Measurements from ENCODE around the gene KRTAP4-9. TPM values are rescaled to one million over a fixed set of nuclear protein-coding genes. Genes with fewer than 3 reads are reported as not detected.
"Not testable (repeated sequence)": the region's sequence is repeated elsewhere in the genome, so short reads cannot be mapped to it uniquely, and the experiment has no call there.

The KRTAP4-9 gene
- total RNA-seq, 1 experiment from 2014 or later = not detected

DNA sequence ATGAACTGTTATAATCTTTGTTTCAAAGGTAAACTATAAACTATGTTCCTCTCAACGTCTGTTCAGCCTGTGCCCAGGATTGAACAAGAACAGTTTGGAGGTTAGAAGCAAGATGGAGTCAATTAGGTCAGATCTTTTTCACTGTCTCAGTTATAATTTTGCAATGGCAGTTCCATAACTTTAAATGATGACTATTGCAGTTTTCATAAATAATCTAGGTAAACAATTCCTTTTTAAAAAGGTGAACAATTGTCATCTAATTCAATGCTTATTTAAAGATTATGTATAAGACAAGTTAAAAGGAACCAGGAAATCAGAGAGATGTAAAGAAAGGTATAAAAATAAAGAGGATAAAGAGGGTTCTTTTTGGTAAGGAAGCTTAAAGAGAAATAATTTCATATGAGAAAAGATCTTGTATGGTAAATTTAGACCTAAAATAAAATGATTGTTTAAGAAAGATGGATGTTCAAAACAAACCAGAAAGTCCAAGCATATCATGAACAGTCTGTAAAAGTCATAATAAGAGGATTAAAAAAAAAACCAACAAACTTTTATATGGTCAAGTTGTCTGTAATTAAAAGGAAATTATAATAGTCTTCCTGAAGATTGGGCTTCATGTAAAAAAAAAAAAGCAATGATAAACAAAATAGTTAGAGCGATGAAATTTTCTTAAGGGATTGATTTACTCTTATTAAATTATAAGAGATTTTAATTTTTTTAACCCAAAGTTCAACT, 6.1 kb downstream of the KRTAP4-9 start:
- intact Hi-C loops (cut with micrococcal nuclease; ENCODE audit: unreplicated experiment) = no loop called here
- Mint-ChIP-seq H3K4me1 (ENCODE audit: low read depth, unreplicated experiment) (peaks cover 16% of the 10 kb centered on the region), H3K36me3 (ENCODE audit: insufficient read depth, unreplicated experiment) (no peaks in the 10 kb centered on the region), H3K4me3 (ENCODE audit: low read depth, unreplicated experiment) (no peak overlapping the region), H3K27ac (ENCODE audit: unreplicated experiment) (no peak overlapping the region), H3K9me3 (ENCODE audit: low read depth, unreplicated experiment) (peaks cover 12% of the 10 kb centered on the region), H3K27me3 (ENCODE audit: unreplicated experiment) (no peaks in the 10 kb centered on the region)
- DNase-seq = no peak
- no TSS peak for BruUV-seq (replicated peaks)
- CTCF ChIA-PET = interaction anchor here (0.7 kb wide), 2 partner anchors 19 to 20 kb away, joined by 3 read pairs; no protein-coding TSS in a partner anchor
- TF ChIP-seq, protein P1, sequence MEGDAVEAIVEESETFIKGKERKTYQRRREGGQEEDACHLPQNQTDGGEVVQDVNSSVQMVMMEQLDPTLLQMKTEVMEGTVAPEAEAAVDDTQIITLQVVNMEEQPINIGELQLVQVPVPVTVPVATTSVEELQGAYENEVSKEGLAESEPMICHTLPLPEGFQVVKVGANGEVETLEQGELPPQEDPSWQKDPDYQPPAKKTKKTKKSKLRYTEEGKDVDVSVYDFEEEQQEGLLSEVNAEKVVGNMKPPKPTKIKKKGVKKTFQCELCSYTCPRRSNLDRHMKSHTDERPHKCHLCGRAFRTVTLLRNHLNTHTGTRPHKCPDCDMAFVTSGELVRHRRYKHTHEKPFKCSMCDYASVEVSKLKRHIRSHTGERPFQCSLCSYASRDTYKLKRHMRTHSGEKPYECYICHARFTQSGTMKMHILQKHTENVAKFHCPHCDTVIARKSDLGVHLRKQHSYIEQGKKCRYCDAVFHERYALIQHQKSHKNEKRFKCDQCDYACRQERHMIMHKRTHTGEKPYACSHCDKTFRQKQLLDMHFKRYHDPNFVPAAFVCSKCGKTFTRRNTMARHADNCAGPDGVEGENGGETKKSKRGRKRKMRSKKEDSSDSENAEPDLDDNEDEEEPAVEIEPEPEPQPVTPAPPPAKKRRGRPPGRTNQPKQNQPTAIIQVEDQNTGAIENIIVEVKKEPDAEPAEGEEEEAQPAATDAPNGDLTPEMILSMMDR (IDR thresholded peaks at IDR 0.05; ENCODE audit: unreplicated experiment) = no peak

DNA sequence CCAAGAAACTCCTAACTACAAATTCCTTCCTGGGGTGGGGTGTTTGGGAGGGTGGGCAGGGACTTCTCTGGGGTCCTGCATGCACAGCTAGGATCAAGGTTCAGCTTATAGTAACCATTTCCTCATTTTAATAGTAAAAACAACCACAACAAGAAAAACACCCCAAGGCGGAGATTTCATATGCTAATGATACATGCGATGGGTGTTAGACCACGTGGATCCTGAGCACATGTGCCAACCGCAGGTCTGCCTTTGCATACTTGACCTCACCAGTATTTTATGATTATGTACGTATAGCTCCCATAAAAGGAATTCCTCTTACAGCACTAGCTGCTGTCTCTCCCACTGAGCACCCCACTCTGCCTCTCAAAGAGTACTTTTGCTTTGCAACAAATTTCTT, 11.1 kb downstream of the KRTAP4-9 start:
- Mint-ChIP-seq H3K9me3 (ENCODE audit: low read depth, unreplicated experiment) (peaks cover 1% of the 10 kb centered on the region), H3K4me3 (ENCODE audit: low read depth, unreplicated experiment) (no peak overlapping the region), H3K4me1 (ENCODE audit: low read depth, unreplicated experiment) (peaks cover 22% of the 10 kb centered on the region), H3K27ac (ENCODE audit: unreplicated experiment) (no peak overlapping the region), H3K36me3 (ENCODE audit: insufficient read depth, unreplicated experiment) (no peaks in the 10 kb centered on the region), H3K27me3 (ENCODE audit: unreplicated experiment) (no peaks in the 10 kb centered on the region)
- intact Hi-C loops (cut with micrococcal nuclease; ENCODE audit: unreplicated experiment) = no loop called here
- TF ChIP-seq, protein P1 (IDR thresholded peaks at IDR 0.05; ENCODE audit: unreplicated experiment) = no peak
- CTCF ChIA-PET = interaction anchor here (0.6 kb wide), 1 partner anchor 316 kb away, joined by 10 read pairs; no protein-coding TSS in a partner anchor
- no TSS peak for BruUV-seq (replicated peaks)
- no peak for DNase-seq

DNA sequence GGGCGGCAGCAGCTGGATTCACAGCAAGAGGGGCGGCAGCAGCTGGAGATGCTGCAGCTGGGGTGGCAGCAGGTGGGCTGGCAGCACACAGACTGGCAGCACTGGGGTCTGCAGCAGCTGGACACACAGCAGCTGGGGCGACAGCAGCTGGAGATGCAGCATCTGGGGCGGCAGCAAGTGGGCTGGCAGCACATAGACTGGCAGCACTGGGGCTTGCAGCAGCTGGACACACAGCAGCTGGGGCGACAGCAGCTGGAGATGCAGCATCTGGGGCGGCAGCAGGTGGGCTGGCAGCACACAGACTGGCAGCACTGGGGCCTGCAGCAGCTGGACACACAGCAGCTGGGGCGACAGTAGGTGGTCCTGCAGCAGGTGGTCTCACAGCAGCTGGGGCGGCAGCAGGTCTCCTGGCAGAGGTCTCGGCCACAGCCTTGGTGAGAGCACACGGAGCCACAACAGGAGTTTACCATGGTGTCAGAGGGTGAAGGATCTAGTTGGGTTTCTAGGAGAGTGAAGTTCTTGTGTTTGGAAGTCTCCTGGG, 12.7 kb downstream of the KRTAP4-9 start, which contains the start of gene KRTAP4-11:
TSS of gene KRTAP4-11 (minus strand) at position 528 of the 541 bp plus-strand sequence. CDS start at position 470, 58 bp downstream.
- H3K4me3 Mint-ChIP-seq (ENCODE audit: low read depth, unreplicated experiment); H3K36me3 Mint-ChIP-seq (ENCODE audit: insufficient read depth, unreplicated experiment); H3K27ac Mint-ChIP-seq (ENCODE audit: unreplicated experiment); intact Hi-C loops (cut with micrococcal nuclease; ENCODE audit: unreplicated experiment); CTCF ChIA-PET; H3K27me3 Mint-ChIP-seq (ENCODE audit: unreplicated experiment); H3K9me3 Mint-ChIP-seq (ENCODE audit: low read depth, unreplicated experiment); DNase-seq; BruUV-seq (replicated peaks): not testable (repeated sequence)
- peaks cover 25% of the 10 kb centered on the region for H3K4me1 Mint-ChIP-seq (ENCODE audit: low read depth, unreplicated experiment)

DNA sequence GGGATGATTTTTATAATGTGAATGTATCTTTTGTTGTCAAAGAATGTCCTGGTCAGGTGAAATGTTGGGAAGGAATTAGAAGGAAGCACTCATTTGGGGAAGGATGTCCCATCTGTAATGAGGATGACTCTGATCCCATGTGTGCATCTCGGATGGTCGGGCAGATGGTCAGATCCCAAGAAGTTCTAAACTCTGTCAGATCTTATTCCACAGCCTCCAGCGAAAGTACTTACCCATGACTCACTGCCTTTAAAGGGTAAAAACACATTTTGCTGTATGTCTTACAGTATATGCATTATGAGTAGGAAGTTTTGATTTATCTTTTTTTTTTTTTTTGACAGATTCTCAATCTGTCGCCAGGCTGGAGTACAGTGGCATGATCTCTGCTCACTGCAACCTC, 13.5 kb downstream of the KRTAP4-9 start:
- H3K36me3 Mint-ChIP-seq (ENCODE audit: insufficient read depth, unreplicated experiment) = no peaks in the 10 kb centered on the region
- no peak for DNase-seq
- no TSS peak for BruUV-seq (replicated peaks)
- no peak overlapping the region for H3K4me3 Mint-ChIP-seq (ENCODE audit: low read depth, unreplicated experiment)
- intact Hi-C loops (cut with micrococcal nuclease; ENCODE audit: unreplicated experiment) = no loop called here
- TF ChIP-seq, protein P1 (IDR thresholded peaks at IDR 0.05; ENCODE audit: unreplicated experiment) = no peak
- H3K27me3 Mint-ChIP-seq (ENCODE audit: unreplicated experiment) = no peaks in the 10 kb centered on the region
- H3K27ac Mint-ChIP-seq (ENCODE audit: unreplicated experiment) = no peak overlapping the region
- peaks cover 3% of the 10 kb centered on the region for H3K9me3 Mint-ChIP-seq (ENCODE audit: low read depth, unreplicated experiment)
- CTCF ChIA-PET = no interaction called here
- peaks cover 32% of the 10 kb centered on the region for H3K4me1 Mint-ChIP-seq (ENCODE audit: low read depth, unreplicated experiment)

DNA sequence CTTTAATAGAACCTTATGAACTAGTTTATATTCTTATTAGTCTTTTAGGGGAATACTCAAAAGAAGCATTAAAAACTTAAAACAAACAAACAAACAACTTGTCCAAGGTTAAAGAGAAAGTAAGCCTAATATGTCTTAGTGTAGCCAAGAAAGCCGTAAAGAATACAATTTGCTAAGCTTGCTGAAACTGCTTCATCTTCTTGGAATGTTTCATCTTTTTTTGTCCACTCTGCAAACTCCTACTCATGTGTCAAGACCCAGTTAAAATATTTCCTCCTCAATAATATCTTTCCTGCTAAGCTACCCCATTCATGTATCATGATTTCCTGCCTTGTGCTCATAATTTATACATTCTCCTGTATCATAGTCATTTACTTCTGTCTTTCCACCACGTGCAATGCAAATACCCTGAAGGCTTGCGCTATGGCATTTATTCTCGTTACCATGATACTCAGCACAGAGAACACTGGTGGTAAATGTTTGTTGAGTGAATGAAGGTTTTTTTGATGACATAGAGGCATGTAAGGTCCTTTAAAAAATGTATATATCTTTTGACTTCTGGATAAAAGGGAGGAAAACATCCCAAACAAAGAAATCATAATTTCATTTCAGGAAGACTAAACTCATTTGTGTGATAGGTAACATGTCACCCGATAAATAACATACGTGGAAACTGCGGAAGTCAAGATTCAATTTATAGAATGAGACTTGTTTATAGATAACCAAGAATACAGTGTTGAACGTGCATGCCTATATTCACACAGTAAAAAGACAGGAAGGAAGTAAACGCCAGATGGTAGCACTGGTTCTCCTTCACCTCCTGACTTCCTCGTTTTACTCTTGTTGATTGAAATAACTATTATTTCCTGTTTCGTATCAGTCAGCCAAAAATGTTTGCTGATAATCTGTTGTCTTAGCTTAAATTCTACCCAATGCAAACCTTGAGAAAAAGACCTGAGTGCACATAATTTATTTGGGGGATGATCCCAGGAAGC, 14.8 kb downstream of the KRTAP4-9 start:
- intact Hi-C loops (cut with micrococcal nuclease; ENCODE audit: unreplicated experiment); CTCF ChIA-PET; H3K36me3 Mint-ChIP-seq (ENCODE audit: insufficient read depth, unreplicated experiment); H3K4me3 Mint-ChIP-seq (ENCODE audit: low read depth, unreplicated experiment); H3K27ac Mint-ChIP-seq (ENCODE audit: unreplicated experiment); H3K27me3 Mint-ChIP-seq (ENCODE audit: unreplicated experiment); H3K9me3 Mint-ChIP-seq (ENCODE audit: low read depth, unreplicated experiment); BruUV-seq (replicated peaks); DNase-seq: not testable (repeated sequence)
- peaks cover 29% of the 10 kb centered on the region for H3K4me1 Mint-ChIP-seq (ENCODE audit: low read depth, unreplicated experiment)
